ENCODE data around the gene HS1BP3. TPM values are rescaled to one million over a fixed set of nuclear protein-coding genes. Genes with fewer than 3 reads are reported as not detected.

The HS1BP3 gene
- polyA plus RNA-seq, 4 donors = 18.5 to 39.7 (median 23.4) TPM

- H3K27me3 ChIP-seq (ENCODE audit: control insufficient read depth in 3 of 3, insufficient read depth in 3 of 3, low read length in 3 of 3) = no peaks in the 10 kb centered on the region
- FAIRE-seq = no peak
- peaks cover 0 to 56% (median 0%) of the 10 kb centered on the region in 3 donors for H3K4me1 ChIP-seq (ENCODE audit: control insufficient read depth in 3 of 3, insufficient read depth in 2 of 3, low read depth in 1 of 3, low read length in 2 of 3)
- H3K4me3 ChIP-seq (ENCODE audit: low read depth in 1 of 3, low read length in 3 of 3) = no peak overlapping the region
- peak overlapping the region in 2 of 3 donors; percentile 93 to 96 for H3K27ac ChIP-seq (ENCODE audit: low read depth in 1 of 3, low read length in 2 of 3)
- H3K36me3 ChIP-seq (ENCODE audit: control insufficient read depth in 3 of 3, insufficient read depth in 2 of 3, low read depth in 1 of 3, low read length in 3 of 3) = peaks cover 2 to 63% (median 5%) of the 10 kb centered on the region in 3 donors
- WGBS, 3 donors = 77 to 89% (median 84%) methylated on average over 15 of the region's 15 CpGs
- no peak for DNase-seq
- no peaks in the 10 kb centered on the region for H3K9me3 ChIP-seq (ENCODE audit: control insufficient read depth in 2 of 2, insufficient read depth in 1 of 2, low read depth in 1 of 2, low read length in 1 of 2)
These were observed 31.9 kb downstream of the HS1BP3 start for GRCh38 chr2:20618886-20619521.

GRCh38 chr2:20618468-20618885 is 32.4 kb downstream of the HS1BP3 start:
- FAIRE-seq = no peak
- no peak for DNase-seq
- Histone ChIP-seq H3K27me3 (ENCODE audit: control insufficient read depth in 3 of 3, insufficient read depth in 3 of 3, low read length in 3 of 3) (no peaks in the 10 kb centered on the region), H3K36me3 (ENCODE audit: control insufficient read depth in 3 of 3, insufficient read depth in 2 of 3, low read depth in 1 of 3, low read length in 3 of 3) (peaks cover 0 to 58% (median 2%) of the 10 kb centered on the region in 3 donors), H3K9me3 (ENCODE audit: control insufficient read depth in 2 of 2, insufficient read depth in 1 of 2, low read depth in 1 of 2, low read length in 1 of 2) (no peaks in the 10 kb centered on the region), H3K4me1 (ENCODE audit: control insufficient read depth in 3 of 3, insufficient read depth in 2 of 3, low read depth in 1 of 3, low read length in 2 of 3) (peaks cover 0 to 56% (median 0%) of the 10 kb centered on the region in 3 donors), H3K4me3 (ENCODE audit: low read depth in 1 of 3, low read length in 3 of 3) (no peak overlapping the region), H3K27ac (ENCODE audit: low read depth in 1 of 3, low read length in 2 of 3) (peak overlapping the region; percentile 41 to 96 (median 93))
- 69 to 80% (median 75%) methylated on average over 9 to 10 of the region's 10 CpGs for WGBS, 3 donors

- peak; percentile 61 to 98 for DNase-seq
- peaks cover 0 to 54% (median 0%) of the 10 kb centered on the region in 3 donors for H3K4me1 ChIP-seq (ENCODE audit: control insufficient read depth in 3 of 3, insufficient read depth in 2 of 3, low read depth in 1 of 3, low read length in 2 of 3)
- no peak for FAIRE-seq
- H3K27me3 ChIP-seq (ENCODE audit: control insufficient read depth in 3 of 3, insufficient read depth in 3 of 3, low read length in 3 of 3) = no peaks in the 10 kb centered on the region
- peak overlapping the region; percentile 41 to 96 (median 93) for H3K27ac ChIP-seq (ENCODE audit: low read depth in 1 of 3, low read length in 2 of 3)
- H3K36me3 ChIP-seq (ENCODE audit: control insufficient read depth in 3 of 3, insufficient read depth in 2 of 3, low read depth in 1 of 3, low read length in 3 of 3) = peaks cover 0 to 53% (median 2%) of the 10 kb centered on the region in 3 donors
- H3K9me3 ChIP-seq (ENCODE audit: control insufficient read depth in 2 of 2, insufficient read depth in 1 of 2, low read depth in 1 of 2, low read length in 1 of 2) = no peaks in the 10 kb centered on the region
- 41 to 46% (median 43%) methylated on average over 14 of the region's 14 CpGs for WGBS, 3 donors
- H3K4me3 ChIP-seq (ENCODE audit: low read depth in 1 of 3, low read length in 3 of 3) = no peak overlapping the region
These were observed 32.9 kb downstream of the HS1BP3 start for GRCh38 chr2:20617892-20618467.

GRCh38 chr2:20617081-20617575 is 33.8 kb downstream of the HS1BP3 start:
- H3K27ac ChIP-seq (ENCODE audit: low read depth in 1 of 3, low read length in 2 of 3) = peak overlapping the region; percentile 27 to 96 (median 93)

GRCh38 chr2:20616341-20616871 is 34.5 kb downstream of the HS1BP3 start:
- H3K4me1 ChIP-seq (ENCODE audit: control insufficient read depth in 3 of 3, insufficient read depth in 2 of 3, low read depth in 1 of 3, low read length in 2 of 3) = peaks cover 0 to 60% (median 0%) of the 10 kb centered on the region in 3 donors
- DNase-seq = no peak

More at GRCh38 chr2:20617081-20617575, 33.8 kb downstream of the HS1BP3 start:
- H3K4me1 ChIP-seq (ENCODE audit: control insufficient read depth in 3 of 3, insufficient read depth in 2 of 3, low read depth in 1 of 3, low read length in 2 of 3) = peaks cover 0 to 54% (median 0%) of the 10 kb centered on the region in 3 donors
- no peaks in the 10 kb centered on the region for H3K9me3 ChIP-seq (ENCODE audit: control insufficient read depth in 2 of 2, insufficient read depth in 1 of 2, low read depth in 1 of 2, low read length in 1 of 2)
- FAIRE-seq (no peak), DNase-seq (peak in 1 of 2 donors; percentile 53)
- H3K4me3 ChIP-seq (ENCODE audit: low read depth in 1 of 3, low read length in 3 of 3) = no peak overlapping the region
- WGBS, 3 donors = 33 to 64% (median 59%) methylated on average over 10 of the region's 10 CpGs
- peaks cover 0 to 45% (median 0%) of the 10 kb centered on the region in 3 donors for H3K36me3 ChIP-seq (ENCODE audit: control insufficient read depth in 3 of 3, insufficient read depth in 2 of 3, low read depth in 1 of 3, low read length in 3 of 3)
- no peaks in the 10 kb centered on the region for H3K27me3 ChIP-seq (ENCODE audit: control insufficient read depth in 3 of 3, insufficient read depth in 3 of 3, low read length in 3 of 3)

GRCh38 chr2:20615466-20616241 is 35.2 kb downstream of the HS1BP3 start:
- no peak overlapping the region for H3K4me3 ChIP-seq (ENCODE audit: low read depth in 1 of 3, low read length in 3 of 3)
- DNase-seq = peak in 1 of 2 donors; percentile 86
- H3K9me3 ChIP-seq (ENCODE audit: control insufficient read depth in 2 of 2, insufficient read depth in 1 of 2, low read depth in 1 of 2, low read length in 1 of 2) = no peaks in the 10 kb centered on the region
- FAIRE-seq = no peak
- H3K36me3 ChIP-seq (ENCODE audit: control insufficient read depth in 3 of 3, insufficient read depth in 2 of 3, low read depth in 1 of 3, low read length in 3 of 3) = peaks cover 0 to 30% (median 0%) of the 10 kb centered on the region in 3 donors
- 78 to 83% (median 82%) methylated on average over 9 of the region's 9 CpGs for WGBS, 3 donors
- peak overlapping the region in 2 of 3 donors; percentile 93 to 96 for H3K27ac ChIP-seq (ENCODE audit: low read depth in 1 of 3, low read length in 2 of 3)
- H3K27me3 ChIP-seq (ENCODE audit: control insufficient read depth in 3 of 3, insufficient read depth in 3 of 3, low read length in 3 of 3) = no peaks in the 10 kb centered on the region
- H3K4me1 ChIP-seq (ENCODE audit: control insufficient read depth in 3 of 3, insufficient read depth in 2 of 3, low read depth in 1 of 3, low read length in 2 of 3) = peaks cover 0 to 68% (median 0%) of the 10 kb centered on the region in 3 donors

More at GRCh38 chr2:20616341-20616871, 34.5 kb downstream of the HS1BP3 start:
- WGBS, 3 donors = 89 to 97% (median 94%) methylated on average over 4 of the region's 4 CpGs
- H3K4me3 ChIP-seq (ENCODE audit: low read depth in 1 of 3, low read length in 3 of 3) = no peak overlapping the region
- H3K27ac ChIP-seq (ENCODE audit: low read depth in 1 of 3, low read length in 2 of 3) = peak overlapping the region in 2 of 3 donors; percentile 93 to 96
- peaks cover 0 to 38% (median 0%) of the 10 kb centered on the region in 3 donors for H3K36me3 ChIP-seq (ENCODE audit: control insufficient read depth in 3 of 3, insufficient read depth in 2 of 3, low read depth in 1 of 3, low read length in 3 of 3)
- FAIRE-seq = no peak
- no peaks in the 10 kb centered on the region for H3K27me3 ChIP-seq (ENCODE audit: control insufficient read depth in 3 of 3, insufficient read depth in 3 of 3, low read length in 3 of 3)
- no peaks in the 10 kb centered on the region for H3K9me3 ChIP-seq (ENCODE audit: control insufficient read depth in 2 of 2, insufficient read depth in 1 of 2, low read depth in 1 of 2, low read length in 1 of 2)

GRCh38 chr2:20615068-20615465 is 35.8 kb downstream of the HS1BP3 start:
- peaks cover 0 to 70% (median 0%) of the 10 kb centered on the region in 3 donors for H3K4me1 ChIP-seq (ENCODE audit: control insufficient read depth in 3 of 3, insufficient read depth in 2 of 3, low read depth in 1 of 3, low read length in 2 of 3)
- DNase-seq = no peak
- no peaks in the 10 kb centered on the region for H3K9me3 ChIP-seq (ENCODE audit: control insufficient read depth in 2 of 2, insufficient read depth in 1 of 2, low read depth in 1 of 2, low read length in 1 of 2)
- 80 to 83% (median 82%) methylated on average over 6 of the region's 6 CpGs for WGBS, 3 donors
- FAIRE-seq = no peak
- peak overlapping the region in 2 of 3 donors; percentile 93 to 96 for H3K27ac ChIP-seq (ENCODE audit: low read depth in 1 of 3, low read length in 2 of 3)
- no peaks in the 10 kb centered on the region for H3K27me3 ChIP-seq (ENCODE audit: control insufficient read depth in 3 of 3, insufficient read depth in 3 of 3, low read length in 3 of 3)
- H3K4me3 ChIP-seq (ENCODE audit: low read depth in 1 of 3, low read length in 3 of 3) = no peak overlapping the region
- peaks cover 0 to 24% (median 0%) of the 10 kb centered on the region in 3 donors for H3K36me3 ChIP-seq (ENCODE audit: control insufficient read depth in 3 of 3, insufficient read depth in 2 of 3, low read depth in 1 of 3, low read length in 3 of 3)

Measured in small intestine (tissue), 7 donors.